B cell (primary cell): Measurements from ENCODE around the gene NFASC. TPM values are rescaled to one million over a fixed set of nuclear protein-coding genes. Genes with fewer than 3 reads are reported as not detected.

Experiments
- ATAC-seq: fragments of 200-7000 bp; cut with Tn5 transposase; one replicate; pipeline ENCODE4 v1.10.0; 2021; ENCODE audit warnings: low read depth, mild to moderate bottlenecking, moderate number of reproducible peaks, moderate library complexity
- CTCF ChIA-PET: fragments of 350-600 bp; sonication (Branson Sonifier 250); formaldehyde crosslinking; loops from one replicate; lab custom pipeline; 2021; ENCODE audit warnings: antibody characterized with exemption, inconsistent platforms; lab: Charles Lee
- POLR2A ChIA-PET: fragments of 350-600 bp; sonication (Branson Sonifier 250); formaldehyde crosslinking; loops from one replicate; lab custom pipeline; 2021; ENCODE audit warnings: antibody characterized with exemption; lab: Charles Lee
- DNase-seq: peaks from one replicate; pipeline ENCODE4 v3.0.0; 2013
- H2AFZ ChIP-seq: 2 replicates; pipeline ENCODE4 v1.6.1; 2012; ENCODE audit warnings: mild to moderate bottlenecking, low read depth, low read length; ENCODE audit not compliant: insufficient read depth, poor library complexity, severe bottlenecking
- H3K27ac ChIP-seq, 2 donors: 1 replicate in 1 of 2; 2 replicates in 1 of 2; pipeline ENCODE4 v1.5.1; 2012 to 2013; ENCODE audit warnings: low read length in 2 of 2, mild to moderate bottlenecking in 2 of 2, moderate library complexity in 1 of 2
- H3K27me3 ChIP-seq, 4 experiments: fragments of 200-600 bp in 1 of 4; sonication (generic) in 1 of 4; replicated peaks in 1 of 4; 1 replicate in 2 of 4; 2 replicates in 2 of 4; pipeline versions ENCODE4 v1.6.1 to v1.7.0; 2013 to 2016; ENCODE audit warnings: low read length in 3 of 4, mild to moderate bottlenecking in 2 of 4, mixed read lengths in 1 of 4, moderate library complexity in 1 of 4; ENCODE audit not compliant: insufficient read depth in 4 of 4, control insufficient read depth in 3 of 4; ENCODE audit errors: control extremely low read depth in 1 of 4
- H3K36me3 ChIP-seq, 2 experiments: replicated peaks in 1 of 2; 1 replicate in 1 of 2; 2 replicates in 1 of 2; pipeline versions ENCODE4 v1.6.1 to v1.7.1; 2013; ENCODE audit warnings: low read length in 1 of 2; ENCODE audit not compliant: insufficient read depth in 2 of 2, control insufficient read depth in 1 of 2; ENCODE audit errors: control extremely low read depth in 1 of 2, extremely low read depth in 1 of 2
- H3K4me1 ChIP-seq, 2 donors: fragments of 200-600 bp in 1 of 2; sonication (generic) in 1 of 2; 1 replicate in 1 of 2; 2 replicates in 1 of 2; pipeline versions ENCODE4 v1.5.1 to v1.6.1; 2013 to 2017; ENCODE audit warnings: low read length in 2 of 2; ENCODE audit not compliant: control insufficient read depth in 2 of 2, insufficient read depth in 2 of 2
- H3K4me2 ChIP-seq: replicated peaks from 2 replicates; pipeline ENCODE3; 2012; ENCODE audit warnings: mild to moderate bottlenecking, low read depth, low read length; ENCODE audit not compliant: poor library complexity, severe bottlenecking
- H3K4me3 ChIP-seq, 5 experiments: fragments of 200-600 bp in 1 of 5; sonication (generic) in 1 of 5; 1 replicate in 3 of 5; 2 replicates in 2 of 5; pipeline versions ENCODE4 v1.5.1 to v1.7.0; 2011 to 2016; ENCODE audit warnings: low read length in 4 of 5, mild to moderate bottlenecking in 4 of 5, low read depth in 2 of 5, control low read depth in 1 of 5, moderate library complexity in 1 of 5; ENCODE audit not compliant: insufficient read depth in 1 of 5; ENCODE audit errors: control extremely low read depth in 1 of 5, extremely low read depth in 1 of 5
- H3K79me2 ChIP-seq: fragments of 200-600 bp; sonication (generic); one replicate; pipeline ENCODE4 v1.6.0; 2016; ENCODE audit warnings: low read length; ENCODE audit not compliant: control insufficient read depth, insufficient read depth
- H3K9ac ChIP-seq: fragments of 200-600 bp; sonication (generic); 2 replicates; pipeline ENCODE4 v1.6.1; 2017; ENCODE audit warnings: mild to moderate bottlenecking, low read length, moderate library complexity
- H3K9me3 ChIP-seq, 3 donors: one replicate each; pipeline versions ENCODE4 v1.6.1 to v1.7.1; 2013; ENCODE audit warnings: low read length in 2 of 3; ENCODE audit not compliant: control insufficient read depth in 2 of 3, insufficient read depth in 1 of 3; ENCODE audit errors: control extremely low read depth in 1 of 3
- H4K20me1 ChIP-seq: 2 replicates; pipeline ENCODE4 v1.6.0; 2012; ENCODE audit warnings: mild to moderate bottlenecking, low read length; ENCODE audit not compliant: insufficient read depth, control insufficient read depth, poor library complexity, severe bottlenecking
- H3K27ac Mint-ChIP-seq: one replicate; pipeline ENCODE4 v1.8.0; 2021; ENCODE audit warnings: mixed read lengths
- H3K27me3 Mint-ChIP-seq: one replicate; pipeline ENCODE4 v1.8.0; 2021; ENCODE audit warnings: mixed read lengths
- H3K4me1 Mint-ChIP-seq: one replicate; pipeline ENCODE4 v1.8.0; 2021; ENCODE audit warnings: mixed read lengths
- H3K4me3 Mint-ChIP-seq: one replicate; pipeline ENCODE4 v1.8.0; 2021; ENCODE audit warnings: mixed read lengths
- H3K9me3 Mint-ChIP-seq: one replicate; pipeline ENCODE4 v1.8.0; 2022; ENCODE audit warnings: mixed read lengths; ENCODE audit not compliant: insufficient read depth
- CTCF ChIP-seq: fragments of 200-600 bp; IDR thresholded peaks from one replicate; pipeline ENCODE4 v1.8.0; 2022; ENCODE audit warnings: antibody characterized with exemption, mild to moderate bottlenecking
- EZH2 ChIP-seq: IDR thresholded peaks from 2 replicates; pipeline ENCODE4 v1.6.1; 2012; ENCODE audit warnings: borderline replicate concordance, low read depth, mild to moderate bottlenecking, moderate library complexity, low read length; ENCODE audit not compliant: insufficient read depth, poor library complexity, severe bottlenecking
- WGBS: methylation state at CpG from one replicate; pipeline ENCODE4 v1.1.5; 2013; ENCODE audit warnings: missing lambda C conversion rate; ENCODE audit not compliant: insufficient coverage; 5-methylcytosine and 5-hydroxymethylcytosine counted together
- intact Hi-C: fragments of 100-400 bp; cut with micrococcal nuclease; formaldehyde crosslinking; loops from one replicate; pipeline ENCODE4 v1.10.0; 2022
- polyA plus RNA-seq: library from polyadenylated mRNA; depleted of rRNA; stranded (reverse); fragments of >200 nt; gene quantifications from 2 replicates; pipeline ENCODE4 v1.2.3, GENCODE V29; 2012
- total RNA-seq, 2 donors: library from RNA; stranded (reverse); fragments of 120-200 nt in 1 of 2; gene quantifications; 1 replicate in 1 of 2; 2 replicates in 1 of 2; pipeline versions ENCODE4 v1.2.3 to v1.2.4, GENCODE V29; 2013 to 2022

Gene NFASC
- total and polyA plus RNA-seq, 2 donors (not counting 1 experiment from before 2014, with no cell fraction given): 0.06 to 0.39 TPM

DNA sequence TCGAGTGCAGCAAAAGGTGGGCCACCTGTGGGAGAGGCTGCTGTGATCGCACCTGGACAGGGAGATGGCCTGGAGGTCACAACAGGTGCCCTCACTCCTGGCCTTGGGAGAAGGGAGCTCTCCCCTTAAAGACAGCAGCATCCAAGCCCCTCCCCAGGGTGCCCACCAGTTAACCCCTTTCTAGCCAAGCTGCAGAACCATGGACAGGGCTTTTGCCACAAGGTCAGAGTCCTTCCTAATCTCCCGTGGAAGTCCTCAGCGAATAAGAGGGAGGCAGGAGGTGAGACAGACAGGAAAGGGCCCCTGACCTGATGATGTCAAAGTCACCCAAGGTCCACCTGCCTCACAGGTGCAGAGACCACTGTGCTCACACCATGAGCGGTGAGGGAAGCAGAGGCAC lies 174.1 kb downstream of the NFASC start:
- TF ChIP-seq EZH2: no peak
- TF ChIP-seq CTCF: no peak
- H3K79me2 ChIP-seq: no peaks in the 10 kb centered on the region
- H3K9ac ChIP-seq: no peak overlapping the region
- H3K27me3 ChIP-seq: peaks cover 0 to 44% (median 10%) of the 10 kb centered on the region in 4 experiments
- WGBS: 33% methylated on average over 5 of the region's 5 CpGs
- H3K27ac Mint-ChIP-seq: no peak overlapping the region
- H4K20me1 ChIP-seq: no peaks in the 10 kb centered on the region
- H3K9me3 Mint-ChIP-seq: no peaks in the 10 kb centered on the region
- H3K4me3 Mint-ChIP-seq: no peak overlapping the region
- no peak overlapping the region for H3K4me2 ChIP-seq
- intact Hi-C loops: no loop called here
- no peak overlapping the region for H2AFZ ChIP-seq
- no peak overlapping the region for H3K4me3 ChIP-seq
- no peak for ATAC-seq
- peaks cover 65% of the 10 kb centered on the region for H3K27me3 Mint-ChIP-seq
- no peaks in the 10 kb centered on the region for H3K4me1 ChIP-seq
- no peak for DNase-seq
- H3K27ac ChIP-seq: no peak overlapping the region
- no peaks in the 10 kb centered on the region for H3K36me3 ChIP-seq
- no peaks in the 10 kb centered on the region for H3K4me1 Mint-ChIP-seq
- ChIA-PET CTCF (no interaction called here), POLR2A (no interaction called here)
- no peaks in the 10 kb centered on the region for H3K9me3 ChIP-seq

- Mint-ChIP-seq H3K4me3 (no peak overlapping the region), H3K4me1 (no peaks in the 10 kb centered on the region), H3K9me3 (no peaks in the 10 kb centered on the region), H3K27me3 (peaks cover 61% of the 10 kb centered on the region), H3K27ac (no peak overlapping the region)
- Histone ChIP-seq H3K4me2 (no peak overlapping the region), H3K27ac (no peak overlapping the region), H2AFZ (no peak overlapping the region), H3K4me3 (no peak overlapping the region), H3K36me3 (no peaks in the 10 kb centered on the region), H3K9me3 (no peaks in the 10 kb centered on the region), H4K20me1 (no peaks in the 10 kb centered on the region), H3K4me1 (no peaks in the 10 kb centered on the region), H3K9ac (no peak overlapping the region), H3K27me3 (peaks cover 0 to 42% (median 9%) of the 10 kb centered on the region in 4 experiments), H3K79me2 (no peaks in the 10 kb centered on the region)
- DNase-seq (no peak), ATAC-seq (no peak)
- ChIA-PET POLR2A (no interaction called here), CTCF (no interaction called here)
- WGBS: 38% methylated on average over 11 of the region's 11 CpGs
- TF ChIP-seq CTCF: no peak
- TF ChIP-seq EZH2: no peak
- intact Hi-C loops: no loop called here
These were observed 174.5 kb downstream of the NFASC start for GRCh38 chr1:205045146-205045545.
